HepG2 (cell line): ENCODE data around the gene FBH1. TPM values are rescaled to one million over a fixed set of nuclear protein-coding genes. Genes with fewer than 3 reads are reported as not detected.

Source experiments
- ATAC-seq: fragments of 200-7000 bp; cut with Tn5 transposase; 3 replicates; pipeline ENCODE4 v1.9.1; 2020; ENCODE audit warnings: mild to moderate bottlenecking, moderate library complexity
- BruUV-seq: library from RNA; stranded (reverse); fragments of 400-500 nt; replicated peaks from 2 replicates; lab custom pipeline; 2021; lab: Mats Ljungman, UMichigan
- CTCF ChIA-PET: fragments of 300-600 bp; formaldehyde crosslinking; extraction: SDS; loops from one replicate; lab custom pipeline; 2021; ENCODE audit warnings: low total read pairs, inconsistent platforms, low intra/inter-chr PET ratio; lab: Yijun Ruan, JAX
- POLR2A ChIA-PET: fragments of 350-600 bp; sonication (Branson Sonifier 250); formaldehyde crosslinking; loops from one replicate; lab custom pipeline; 2020; ENCODE audit warnings: antibody characterized with exemption, inconsistent platforms; lab: Yijun Ruan, JAX
- DNase-seq: peaks from one replicate; pipeline ENCODE4 v3.0.0-alpha.2; 2015; ENCODE audit warnings: low spot score
- FAIRE-seq: peaks from 3 replicates; lab custom pipeline; 2011; peaks lifted over from hg19 to GRCh38; lab: Jason Lieb, UNC
- H2AFZ ChIP-seq: one replicate; pipeline ENCODE4 v1.6.1; 2011; ENCODE audit warnings: low read length, inconsistent platforms
- H3K27ac ChIP-seq: fragments of 300-600 bp; 3 replicates; pipeline ENCODE4 v1.8.0; 2011; ENCODE audit warnings: mixed run types, mild to moderate bottlenecking, mixed read lengths, low read length, inconsistent platforms; ENCODE audit not compliant: insufficient read depth; ENCODE audit errors: extremely low read length
- H3K27me3 ChIP-seq, 2 experiments: fragments of 200-600 bp in 1 of 2; 2 replicates in 1 of 2; 3 replicates in 1 of 2; pipeline versions ENCODE4 v1.6.0 to v1.8.0; 2011; ENCODE audit warnings: low read length in 2 of 2, mild to moderate bottlenecking in 2 of 2, moderate library complexity in 2 of 2, inconsistent platforms in 1 of 2; ENCODE audit not compliant: insufficient read depth in 2 of 2, control insufficient read depth in 1 of 2
- H3K36me3 ChIP-seq, 2 experiments: fragments of 200-600 bp in 1 of 2; replicated peaks in 1 of 2; 2 replicates in 1 of 2; 3 replicates in 1 of 2; pipeline versions ENCODE4 v1.5.1 to v1.8.0; 2011; ENCODE audit warnings: low read length in 2 of 2, inconsistent platforms in 1 of 2; ENCODE audit not compliant: insufficient read depth in 2 of 2, control insufficient read depth in 1 of 2
- H3K4me1 ChIP-seq: 2 replicates; pipeline ENCODE4 v1.5.1; 2012; ENCODE audit warnings: low read length, inconsistent platforms; ENCODE audit not compliant: insufficient read depth
- H3K4me2 ChIP-seq: 2 replicates; pipeline ENCODE4 v1.6.0; 2011; ENCODE audit warnings: low read depth, low read length, inconsistent platforms
- H3K4me3 ChIP-seq, 3 experiments: fragments of 200-600 bp in 1 of 3; sonication (generic), shearing (Covaris generic) in 1 of 3; replicated peaks in 1 of 3; 2 replicates each; pipeline ENCODE4 v1.5.1; 2011 to 2016; ENCODE audit warnings: low read length in 3 of 3, inconsistent platforms in 2 of 3, low read depth in 2 of 3, mild to moderate bottlenecking in 2 of 3, control low read depth in 1 of 3, mixed read lengths in 1 of 3; ENCODE audit not compliant: insufficient read depth in 1 of 3
- H3K79me2 ChIP-seq: one replicate; pipeline ENCODE4 v1.6.1; 2011; ENCODE audit warnings: low read length, inconsistent platforms; ENCODE audit not compliant: insufficient read depth
- H3K9ac ChIP-seq: 2 replicates; pipeline ENCODE4 v1.6.0; 2011; ENCODE audit warnings: mild to moderate bottlenecking, low read depth, low read length, inconsistent platforms; ENCODE audit not compliant: insufficient read depth
- H3K9me3 ChIP-seq: 2 replicates; pipeline ENCODE4 v1.5.1; 2012; ENCODE audit warnings: mild to moderate bottlenecking, low read length
- H4K20me1 ChIP-seq: 2 replicates; pipeline ENCODE4 v1.6.0; 2011; ENCODE audit warnings: inconsistent platforms, mild to moderate bottlenecking, low read length, moderate library complexity; ENCODE audit not compliant: insufficient read depth
- CREM ChIP-seq, 2 experiments: sonication (generic) in 1 of 2; formaldehyde crosslinking in 1 of 2; IDR thresholded peaks; 2 replicates each; pipeline versions ENCODE4 v1.4.0 to v1.6.1; 2016 to 2020; ENCODE audit warnings: antibody characterized with exemption in 1 of 2, mild to moderate bottlenecking in 1 of 2, missing genetic modification reagents in 1 of 2
- DNMT3B ChIP-seq: conservative IDR thresholded peaks from 2 replicates; pipeline ENCODE4 v1.6.1; 2016; ENCODE audit warnings: missing biosample characterization, control low read depth
- ISX ChIP-seq: sonication (generic); formaldehyde crosslinking; conservative IDR thresholded peaks from 2 replicates; pipeline ENCODE4 v1.5.0; 2020; ENCODE audit warnings: missing genetic modification reagents
- KDM5A ChIP-seq: fragments of 200-600 bp; sonication (generic); IDR thresholded peaks from 2 replicates; pipeline ENCODE4 v1.7.0; 2018; ENCODE audit warnings: antibody characterized with exemption, mild to moderate bottlenecking, low read length, borderline replicate concordance
- PHB2 ChIP-seq: fragments of 450-650 bp; IDR thresholded peaks from 2 replicates; pipeline ENCODE4 v1.6.1; 2018; ENCODE audit not compliant: partially characterized antibody
- RORA ChIP-seq: sonication (generic); formaldehyde crosslinking; IDR thresholded peaks from 2 replicates; pipeline ENCODE4 v1.5.0; 2020; ENCODE audit warnings: mild to moderate bottlenecking, missing genetic modification reagents, moderate library complexity
- ZNF207 ChIP-seq: fragments of 450-650 bp; IDR thresholded peaks from 2 replicates; pipeline ENCODE4 v1.6.1; 2016; ENCODE audit warnings: antibody characterized with exemption, borderline replicate concordance
- ZNF547 ChIP-seq: sonication (generic); formaldehyde crosslinking; IDR thresholded peaks from 2 replicates; pipeline ENCODE4 v1.5.1; 2020; ENCODE audit warnings: mild to moderate bottlenecking, missing genetic modification reagents
- ZNF749 ChIP-seq: sonication (generic); formaldehyde crosslinking; IDR thresholded peaks from 2 replicates; pipeline ENCODE4 v1.8.0; 2022; ENCODE audit warnings: mild to moderate bottlenecking, missing genetic modification reagents, moderate library complexity, borderline replicate concordance
- WGBS: methylation state at CpG from one replicate; pipeline ENCODE4 v1.1.6; 2017; ENCODE audit warnings: low lambda C conversion rate; 5-methylcytosine and 5-hydroxymethylcytosine counted together
- in situ Hi-C: cut with HindIII; loops from 2 replicates; pipeline ENCODE4 v1.10.0; 2017; ENCODE audit warnings: low pct_unique_long_range_greater_than_20kb; ENCODE audit not compliant: extremely low pct_ligation_motif_present
- intact Hi-C: fragments of 100-400 bp; cut with micrococcal nuclease; formaldehyde crosslinking; loops from one replicate; pipeline ENCODE4 v1.10.0; 2022; ENCODE audit not compliant: unreplicated experiment
- polyA plus RNA-seq, 8 experiments: library from polyadenylated mRNA; depleted of rRNA in 3 of 8; stranded (reverse) in 7 of 8; unstranded in 1 of 8; fragments of >200 nt; fragmentation: Illumina TruSeq in 4 of 8; extraction: Trizol in 4 of 8; gene quantifications; 2 replicates each; pipeline versions ENCODE4 v1.2.1 to v1.2.3, GENCODE V29; 2011 to 2016; ENCODE audit warnings: low read depth in 4 of 8, missing spikeins in 1 of 8, mixed read lengths in 1 of 8; ENCODE audit not compliant: insufficient read depth in 1 of 8
- total RNA-seq, 5 experiments: library from RNA; depleted of rRNA; stranded (reverse); fragments of >200 nt; fragmentation: Illumina TruSeq; extraction: Trizol; gene quantifications; 2 replicates each; pipeline ENCODE4 v1.2.3, GENCODE V29; 2016; ENCODE audit warnings: low read depth in 1 of 5
- TF ChIP-seq, protein P1 (sequence below): sonication (generic); formaldehyde crosslinking; IDR thresholded peaks from 2 replicates; pipeline ENCODE4 v1.5.1; 2020; ENCODE audit warnings: missing genetic modification reagents, mild to moderate bottlenecking, borderline replicate concordance

FBH1 gene
- total and polyA plus RNA-seq, 2 of the 13 experiments (the other 11 are each of a cell fraction or from before 2014, with no cell fraction given) = 48.8 to 60.3 TPM

DNA sequence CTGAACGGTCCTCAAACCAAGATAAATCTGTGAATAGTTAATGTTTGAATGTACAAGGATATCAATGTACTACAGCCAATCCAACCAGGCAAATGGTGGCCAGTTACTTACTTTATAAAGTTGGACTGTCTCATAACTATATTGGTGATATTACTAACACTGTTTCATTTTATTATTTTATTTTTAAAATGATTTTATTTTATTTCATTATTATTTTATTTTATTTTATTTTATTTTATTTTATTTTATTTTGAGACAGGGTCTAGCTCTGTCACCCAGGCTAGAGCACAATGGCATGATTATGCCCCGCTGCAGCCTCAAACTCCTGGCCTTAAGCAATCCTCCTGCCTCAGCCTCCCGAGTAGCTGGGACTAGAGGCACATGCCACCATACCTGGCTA is 80.5 kb downstream of the FBH1 start:
- no peak overlapping the region for H3K4me2 ChIP-seq
- ATAC-seq (no peak), FAIRE-seq (no peak), DNase-seq (no peak)
- no peaks in the 10 kb centered on the region for H4K20me1 ChIP-seq
- no peak overlapping the region for H3K4me3 ChIP-seq
- intact Hi-C loops = no loop called here
- ChIA-PET CTCF (no interaction called here), POLR2A (no interaction called here)
- no peaks in the 10 kb centered on the region for H3K79me2 ChIP-seq
- no peak overlapping the region for H3K9ac ChIP-seq
- peaks cover 0 to 6% of the 10 kb centered on the region in 2 experiments; a peak in 2 of 5 replicates for H3K27me3 ChIP-seq
- BruUV-seq = no TSS peak
- no peak overlapping the region for H3K27ac ChIP-seq
- TF ChIP-seq CREM (IDR thresholded peaks at IDR 0.05) (no peak), CREM (CRISPR knock-in tag; IDR thresholded peaks at IDR 0.05) (no peak), KDM5A (no peak), ZNF207 (no peak), RORA (CRISPR knock-in tag) (no peak), PHB2 (no peak), ZNF547 (no peak), ISX (CRISPR knock-in tag) (no peak), DNMT3B (no peak), ZNF749 (CRISPR knock-in tag) (no peak)
- TF ChIP-seq, protein P1, sequence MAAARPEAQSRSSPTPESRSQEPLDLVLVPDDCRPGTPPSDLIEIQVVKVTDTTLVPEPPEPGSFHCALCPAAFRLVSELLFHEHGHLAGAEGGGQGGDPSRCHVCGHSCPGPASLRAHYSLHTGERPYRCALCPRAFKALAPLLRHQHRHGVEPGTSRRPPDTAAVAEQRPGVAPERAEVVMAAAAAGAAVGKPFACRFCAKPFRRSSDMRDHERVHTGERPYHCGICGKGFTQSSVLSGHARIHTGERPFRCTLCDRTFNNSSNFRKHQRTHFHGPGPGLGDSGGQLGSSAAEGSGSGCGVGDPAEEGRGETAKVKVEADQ (CRISPR knock-in tag) = no peak
- in situ Hi-C loops = no loop called here
- H3K4me1 ChIP-seq = peaks cover 14% of the 10 kb centered on the region
- no peaks in the 10 kb centered on the region for H3K9me3 ChIP-seq
- H3K36me3 ChIP-seq = no peaks in the 10 kb centered on the region
- WGBS = 28% methylated on average over 3 of the region's 3 CpGs
- no peak overlapping the region for H2AFZ ChIP-seq
